ENCODE data around the gene CETN3. TPM values are rescaled to one million over a fixed set of nuclear protein-coding genes. Genes with fewer than 3 reads are reported as not detected.

The CETN3 gene
- total and polyA plus RNA-seq, 2 of the 8 experiments (the other 6 are each of a cell fraction or from before 2014, with no cell fraction given): 4.8 to 43.8 TPM

GRCh38 chr5:90402521-90403255 is 6.9 kb downstream of the CETN3 start:
- Histone ChIP-seq H3K18ac (ENCODE audit: extremely low read depth, low read length) (no peak overlapping the region), H4K8ac (ENCODE audit: extremely low read depth, insufficient read depth, low read length) (no peak overlapping the region), H3K27me3 (replicated peaks in 1 of 4; ENCODE audit: control insufficient read depth in 3 of 4, extremely low read depth in 1 of 4, insufficient read depth in 3 of 4, low read length in 3 of 4) (no peaks in the 10 kb centered on the region), H3K9ac (replicated peaks in 1 of 4; ENCODE audit: extremely low read depth in 1 of 4, low read depth in 3 of 4, low read length in 3 of 4) (no peak overlapping the region), H3K79me2 (ENCODE audit: control insufficient read depth in 1 of 2, insufficient read depth in 2 of 2, low read length in 2 of 2) (peaks cover 0 to 11% of the 10 kb centered on the region in 2 experiments; a peak in 1 of 4 replicates), H3K4me3 (ENCODE audit: extremely low read depth in 1 of 4, insufficient read depth in 2 of 4, low read depth in 3 of 4, low read length in 4 of 4) (no peak overlapping the region), H3K4ac (replicated peaks; ENCODE audit: insufficient read length, low read depth, low read length) (no peak overlapping the region), H3K56ac (replicated peaks; ENCODE audit: insufficient read length, low read depth, low read length) (no peak overlapping the region), H2BK12ac (ENCODE audit: low read depth, low read length) (no peak overlapping the region), H2BK20ac (ENCODE audit: low read length) (no peak overlapping the region), H2BK5ac (ENCODE audit: low read depth, low read length) (no peak overlapping the region), H3K23me2 (ENCODE audit: low read depth, low read length) (no peaks in the 10 kb centered on the region), H3K14ac (ENCODE audit: insufficient read length) (no peak overlapping the region), H4K91ac (replicated peaks; ENCODE audit: insufficient read length, low read length) (no peak overlapping the region), H4K5ac (ENCODE audit: insufficient read length, low read depth, low read length) (no peak overlapping the region), H3K27ac (ENCODE audit: low read depth, low read length) (no peak overlapping the region), H3K9me3 (ENCODE audit: insufficient read depth in 2 of 2, low read depth in 1 of 2, low read length in 1 of 2) (no peaks in the 10 kb centered on the region), H3K23ac (ENCODE audit: insufficient read length) (no peak overlapping the region), H2AFZ (ENCODE audit: low read length) (no peak overlapping the region), H2AK5ac (ENCODE audit: low read depth, low read length) (no peak overlapping the region), H3K79me1 (ENCODE audit: low read depth, low read length) (no peaks in the 10 kb centered on the region), H2BK120ac (replicated peaks; ENCODE audit: low read depth, low read length) (no peak overlapping the region), H3K36me3 (ENCODE audit: control insufficient read depth in 2 of 4, insufficient read depth in 4 of 4, low read length in 3 of 4) (peaks cover 0 to 42% (median 8%) of the 10 kb centered on the region in 4 experiments; a peak in 6 of 8 replicates), H3K4me2 (ENCODE audit: insufficient read depth in 1 of 2, low read depth in 2 of 2, low read length in 2 of 2) (no peak overlapping the region), H3K4me1 (replicated peaks in 1 of 4; ENCODE audit: control insufficient read depth in 3 of 4, insufficient read depth in 4 of 4, low read length in 3 of 4) (no peaks in the 10 kb centered on the region; a peak in 1 of 7 replicates), H2BK15ac (ENCODE audit: low read length) (no peak overlapping the region), H4K20me1 (replicated peaks in 1 of 2; ENCODE audit: control insufficient read depth in 1 of 2, insufficient read depth in 2 of 2, low read length in 2 of 2) (no peaks in the 10 kb centered on the region)
- ChIA-PET CTCF (ENCODE audit: partially characterized antibody) (interaction anchor here (0.6 kb wide), 1 partner anchor 44 kb away, joined by 3 read pairs; no protein-coding TSS in a partner anchor), POLR2A (ENCODE audit: partially characterized antibody) (interaction anchor here (1.6 kb wide), 1 partner anchor 7 kb away, joined by 6 read pairs; the partner anchor contains the start of gene CETN3)
- WGBS, 2 experiments (ENCODE audit: extremely low coverage in 1 of 2, insufficient coverage in 1 of 2, insufficient read length in 1 of 2, insufficient replicate concordance in 2 of 2, low coverage in 1 of 2, low lambda C conversion rate in 2 of 2, missing lambda C conversion rate in 1 of 2): 83% methylated on average over 1 of the region's 1 CpG; no CpG with 5 or more reads in 1 of the 2 experiments
- FAIRE-seq (no peak), DNase-seq (ENCODE audit: low read depth in 1 of 2, low spot score in 2 of 2) (no peak)
- TF ChIP-seq RNF2 (IDR thresholded peaks at IDR 0.05; ENCODE audit: borderline replicate concordance, low read depth, low read length, missing control alignments, poor library complexity, severe bottlenecking): no peak
- TF ChIP-seq E2F6 (IDR thresholded peaks at IDR 0.05): no peak
- no peak for TF ChIP-seq EGR1 (IDR thresholded peaks at IDR 0.05; ENCODE audit: borderline replicate concordance, low read depth, low read length)
- TF ChIP-seq POLR2A (IDR thresholded peaks at IDR 0.05; ENCODE audit: control extremely low read depth in 1 of 2, low read depth in 2 of 2, low read length in 2 of 2): no peak
- TF ChIP-seq NRF1 (IDR thresholded peaks at IDR 0.05; ENCODE audit: low read depth, low read length): no peak
- no peak for TF ChIP-seq SP4 (IDR thresholded peaks at IDR 0.05; ENCODE audit: low read length)
- no peak for TF ChIP-seq GTF2F1 (IDR thresholded peaks at IDR 0.05; ENCODE audit: borderline replicate concordance, low read depth, low read length)
- no peak for TF ChIP-seq PHF8 (conservative IDR thresholded peaks at IDR 0.05; ENCODE audit: low read depth, low read length)
- TF ChIP-seq CHD1 (IDR thresholded peaks at IDR 0.05; ENCODE audit: low read depth, low read length): no peak
- TF ChIP-seq SIX5 (IDR thresholded peaks at IDR 0.05; ENCODE audit: low read depth, low read length): no peak
- no peak for TF ChIP-seq JUND (IDR thresholded peaks at IDR 0.05; ENCODE audit: low read length)

Data from H1 (cell line).